Subcutaneous abdominal adipose tissue (tissue), 5 donors: ENCODE results near the gene STXBP3.

Source experiments
- H3K27ac ChIP-seq: one replicate; pipeline ENCODE4 v1.7.0; 2013; ENCODE audit warnings: low read depth, mild to moderate bottlenecking, inconsistent platforms, low read length, moderate library complexity
- H3K27me3 ChIP-seq, 5 donors: one replicate each; pipeline ENCODE4 v1.7.0; 2013; ENCODE audit warnings: low read length in 5 of 5, inconsistent platforms in 1 of 5; ENCODE audit not compliant: control insufficient read depth in 5 of 5, insufficient read depth in 4 of 5
- H3K36me3 ChIP-seq, 5 donors: one replicate each; pipeline ENCODE4 v1.7.0; 2013; ENCODE audit warnings: low read length in 5 of 5; ENCODE audit not compliant: control insufficient read depth in 5 of 5, insufficient read depth in 5 of 5
- H3K4me1 ChIP-seq, 5 donors: one replicate each; pipeline ENCODE4 v1.7.0; 2013; ENCODE audit warnings: low read length in 5 of 5, mild to moderate bottlenecking in 3 of 5, moderate library complexity in 1 of 5; ENCODE audit not compliant: control insufficient read depth in 5 of 5, insufficient read depth in 5 of 5
- H3K4me3 ChIP-seq, 5 donors: one replicate each; pipeline ENCODE4 v1.7.0; 2013; ENCODE audit warnings: low read length in 5 of 5, low read depth in 1 of 5
- H3K9ac ChIP-seq, 5 donors: one replicate each; pipeline ENCODE4 v1.7.0; 2013; ENCODE audit warnings: low read length in 5 of 5, mild to moderate bottlenecking in 4 of 5, moderate library complexity in 3 of 5
- H3K9me3 ChIP-seq, 5 donors: one replicate each; pipeline ENCODE4 v1.7.0; 2013; ENCODE audit warnings: low read length in 5 of 5; ENCODE audit not compliant: control insufficient read depth in 5 of 5
- donor health status: healthy.
- donor health status: healthy.
- donor health status: healthy.
- donor health status: healthy.
- donor health status: healthy.

STXBP3 gene

DNA sequence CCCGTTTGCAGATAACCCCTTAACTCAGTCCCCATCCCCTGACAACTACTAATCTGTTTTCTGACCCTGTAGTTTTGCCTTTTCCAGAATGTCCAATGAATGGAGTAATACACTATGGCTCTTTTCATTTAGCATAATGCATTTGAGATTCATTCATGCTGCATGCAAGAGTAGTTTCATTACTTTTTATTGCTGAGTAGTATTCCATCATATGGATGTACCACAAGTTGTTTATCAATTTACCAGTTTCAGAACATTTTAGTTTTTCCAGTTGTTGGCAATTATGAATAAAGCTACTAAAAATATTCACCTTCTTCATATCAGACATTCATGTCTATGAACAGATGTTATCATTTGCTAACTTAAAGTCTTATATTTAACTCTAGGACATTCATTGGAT is 45.3 kb downstream of the STXBP3 start:
- H3K36me3 ChIP-seq = peaks cover 21 to 52% (median 48%) of the 10 kb centered on the region in 5 donors
- no peaks in the 10 kb centered on the region for H3K4me1 ChIP-seq
- no peak overlapping the region for H3K9ac ChIP-seq
- peaks cover 3 to 12% (median 9%) of the 10 kb centered on the region in 5 donors for H3K9me3 ChIP-seq
- H3K27ac ChIP-seq = no peak overlapping the region
- no peak overlapping the region for H3K4me3 ChIP-seq
- no peaks in the 10 kb centered on the region for H3K27me3 ChIP-seq

DNA sequence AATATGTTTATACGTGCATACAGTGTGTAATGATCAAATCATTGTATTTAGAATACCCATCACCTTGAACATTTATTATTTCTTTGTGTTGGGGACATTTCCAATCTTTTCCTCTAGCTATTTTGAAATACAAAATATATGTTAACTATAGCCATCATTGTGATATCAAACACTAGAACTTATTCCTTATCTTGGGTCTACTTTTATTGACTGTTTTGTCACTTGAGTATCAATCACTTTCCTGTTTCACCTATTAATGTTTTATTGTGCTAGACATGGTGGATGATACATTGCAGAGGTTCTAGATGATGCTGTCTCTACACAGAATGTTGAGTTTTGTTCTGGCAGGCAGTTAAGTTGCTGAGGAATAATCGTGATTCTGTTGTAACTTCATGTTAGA is 45.9 kb downstream of the STXBP3 start:
- no peak overlapping the region for H3K27ac ChIP-seq
- H3K4me1 ChIP-seq = no peaks in the 10 kb centered on the region
- peaks cover 24 to 57% (median 48%) of the 10 kb centered on the region in 5 donors for H3K36me3 ChIP-seq
- H3K9ac ChIP-seq = no peak overlapping the region
- H3K27me3 ChIP-seq = no peaks in the 10 kb centered on the region
- H3K4me3 ChIP-seq = no peak overlapping the region
- H3K9me3 ChIP-seq = peaks cover 3 to 12% (median 9%) of the 10 kb centered on the region in 5 donors

- Histone ChIP-seq H3K9ac (no peak overlapping the region), H3K27me3 (no peaks in the 10 kb centered on the region), H3K4me1 (no peaks in the 10 kb centered on the region), H3K9me3 (no peaks in the 10 kb centered on the region), H3K36me3 (peaks cover 43 to 83% (median 52%) of the 10 kb centered on the region in 5 donors), H3K4me3 (no peak overlapping the region), H3K27ac (no peak overlapping the region)
Observed at GRCh38 chr1:108799001-108799400, 52.5 kb downstream of the STXBP3 start.

DNA sequence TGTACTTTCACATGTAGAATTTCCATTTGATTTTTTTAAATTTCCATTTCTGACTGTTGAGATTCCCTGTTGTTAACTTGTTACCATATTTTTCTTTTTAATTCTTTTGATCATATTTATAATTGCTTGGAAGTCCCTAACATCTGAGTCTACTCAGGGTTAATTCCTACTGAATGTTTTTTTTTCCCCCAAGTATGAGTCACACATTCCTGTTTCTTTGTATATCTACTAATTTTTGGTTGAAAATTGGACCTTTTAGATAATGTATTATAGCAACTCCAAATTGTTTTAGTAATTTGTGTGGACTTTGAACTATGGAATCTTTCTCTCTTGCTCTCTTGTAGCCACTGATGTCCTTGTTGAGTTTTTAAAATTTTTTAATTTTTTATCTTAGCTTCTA is 54.6 kb downstream of the STXBP3 start:
- Histone ChIP-seq H3K27me3 (no peaks in the 10 kb centered on the region), H3K27ac (no peak overlapping the region), H3K4me1 (no peaks in the 10 kb centered on the region), H3K4me3 (no peak overlapping the region), H3K9me3 (no peaks in the 10 kb centered on the region), H3K36me3 (peaks cover 39 to 78% (median 44%) of the 10 kb centered on the region in 5 donors), H3K9ac (no peak overlapping the region)

GRCh38 chr1:108803548-108803947 is 57.1 kb downstream of the STXBP3 start:
- Histone ChIP-seq H3K9me3 (no peaks in the 10 kb centered on the region), H3K4me3 (no peak overlapping the region), H3K9ac (no peak overlapping the region), H3K27me3 (no peaks in the 10 kb centered on the region), H3K27ac (no peak overlapping the region), H3K4me1 (no peaks in the 10 kb centered on the region), H3K36me3 (peaks cover 32 to 80% (median 43%) of the 10 kb centered on the region in 5 donors)

- no peaks in the 10 kb centered on the region for H3K9me3 ChIP-seq
- no peak overlapping the region for H3K9ac ChIP-seq
- H3K36me3 ChIP-seq = peaks cover 17 to 55% (median 32%) of the 10 kb centered on the region in 5 donors
- H3K4me3 ChIP-seq = no peak overlapping the region
- no peaks in the 10 kb centered on the region for H3K27me3 ChIP-seq
- no peak overlapping the region for H3K27ac ChIP-seq
- H3K4me1 ChIP-seq = peaks cover 0 to 3% (median 0%) of the 10 kb centered on the region in 5 donors
Observed at GRCh38 chr1:108808438-108808837, 62.0 kb downstream of the STXBP3 start.

GRCh38 chr1:108811611-108812010 is 65.1 kb downstream of the STXBP3 start:
- H3K27ac ChIP-seq = no peak overlapping the region
- H3K36me3 ChIP-seq = peaks cover 9 to 31% (median 18%) of the 10 kb centered on the region in 5 donors
- H3K9me3 ChIP-seq = no peaks in the 10 kb centered on the region
- H3K4me1 ChIP-seq = peaks cover 0 to 32% (median 21%) of the 10 kb centered on the region in 5 donors
- H3K4me3 ChIP-seq = no peak overlapping the region
- no peak overlapping the region for H3K9ac ChIP-seq
- H3K27me3 ChIP-seq = no peaks in the 10 kb centered on the region

- peaks cover 6 to 16% (median 15%) of the 10 kb centered on the region in 5 donors for H3K36me3 ChIP-seq
- H3K4me3 ChIP-seq = no peak overlapping the region
- peaks cover 0 to 4% (median 0%) of the 10 kb centered on the region in 5 donors for H3K27me3 ChIP-seq
- no peak overlapping the region for H3K9ac ChIP-seq
- H3K27ac ChIP-seq = no peak overlapping the region
- peaks cover 0 to 39% (median 28%) of the 10 kb centered on the region in 5 donors for H3K4me1 ChIP-seq
- no peaks in the 10 kb centered on the region for H3K9me3 ChIP-seq
Observed at GRCh38 chr1:108813326-108813725, 66.9 kb downstream of the STXBP3 start.

GRCh38 chr1:108814343-108815125 is 68.1 kb downstream of the STXBP3 start:
- H3K9ac ChIP-seq = no peak overlapping the region
- H3K4me3 ChIP-seq = no peak overlapping the region
- peaks cover 0 to 39% (median 28%) of the 10 kb centered on the region in 5 donors for H3K4me1 ChIP-seq
- H3K27me3 ChIP-seq = peaks cover 0 to 6% (median 0%) of the 10 kb centered on the region in 5 donors
- H3K9me3 ChIP-seq = no peaks in the 10 kb centered on the region
- H3K27ac ChIP-seq = peak overlapping the region; percentile 45
- H3K36me3 ChIP-seq = peaks cover 0 to 13% (median 9%) of the 10 kb centered on the region in 5 donors

GRCh38 chr1:108815566-108815965 is 69.1 kb downstream of the STXBP3 start:
- peaks cover 0 to 39% (median 28%) of the 10 kb centered on the region in 5 donors for H3K4me1 ChIP-seq
- peaks cover 0 to 6% (median 0%) of the 10 kb centered on the region in 5 donors for H3K27me3 ChIP-seq
- H3K36me3 ChIP-seq = peaks cover 0 to 5% (median 3%) of the 10 kb centered on the region in 5 donors
- no peak overlapping the region for H3K9ac ChIP-seq
- H3K9me3 ChIP-seq = no peaks in the 10 kb centered on the region
- no peak overlapping the region for H3K4me3 ChIP-seq
- peak overlapping the region; percentile 45 for H3K27ac ChIP-seq
